Testis (tissue), 3 donors: ENCODE results near the gene ITGB4. TPM values are rescaled to one million over a fixed set of nuclear protein-coding genes. Genes with fewer than 3 reads are reported as not detected.
A peak's percentile ranks its signal among the peaks of the same experiment; 100 is the strongest.

ENCODE experiments used
- DNase-seq: peaks from one replicate; pipeline ENCODE4 v3.0.0-alpha.2; 2019
- H3K27ac ChIP-seq, 2 donors: fragments of 200-600 bp; sonication (generic); one replicate each; pipeline ENCODE4 v1.5.1; 2019
- H3K27me3 ChIP-seq: fragments of 200-600 bp; sonication (generic); one replicate; pipeline ENCODE4 v1.5.1; 2019
- H3K36me3 ChIP-seq: fragments of 200-600 bp; sonication (generic); one replicate; pipeline ENCODE4 v1.5.1; 2017; ENCODE audit warnings: low read depth; ENCODE audit errors: missing control alignments
- H3K4me1 ChIP-seq: fragments of 200-600 bp; sonication (generic); one replicate; pipeline ENCODE4 v1.5.1; 2019
- H3K4me3 ChIP-seq, 2 donors: fragments of 200-600 bp; sonication (generic); one replicate each; pipeline ENCODE4 v1.5.1; 2017 to 2019
- H3K9me3 ChIP-seq: fragments of 200-600 bp; sonication (generic); one replicate; pipeline ENCODE4 v1.5.1; 2017
- CTCF ChIP-seq, 3 experiments: fragments of 450-650 bp in 2 of 3; fragments of 200-600 bp in 1 of 3; sonication (generic) in 1 of 3; IDR thresholded peaks; one replicate each; pipeline ENCODE4 v1.5.1; 2016 to 2019; ENCODE audit warnings: antibody characterized with exemption in 3 of 3, mild to moderate bottlenecking in 2 of 3, moderate library complexity in 1 of 3
- POLR2A ChIP-seq: fragments of 450-650 bp; IDR thresholded peaks from one replicate; pipeline ENCODE4 v1.6.1; 2017; ENCODE audit warnings: antibody characterized with exemption, mild to moderate bottlenecking, moderate library complexity
- WGBS, 2 donors: methylation state at CpG; one replicate each; pipeline ENCODE4 v1.1.5; 2018; 5-methylcytosine and 5-hydroxymethylcytosine counted together
- intact Hi-C: fragments of 100-400 bp; cut with DNase I; formaldehyde crosslinking; loops from one replicate; pipeline ENCODE4 v1.15.1; 2023; ENCODE audit warnings: low total_unique reads
- polyA plus RNA-seq: library from polyadenylated mRNA; stranded (reverse); fragments of 350-450 nt; fragmentation: Illumina TruSeq; extraction: RNeasy Lipid Tissue Mini Kit (QIAGEN cat#74804); gene quantifications from one replicate; pipeline ENCODE4 v1.2.3, GENCODE V29; 2014; ENCODE audit warnings: low read depth, low replicate concordance; ENCODE audit not compliant: insufficient read depth
- total RNA-seq, 2 donors: library from RNA; depleted of rRNA; stranded (reverse); fragments of >200 nt; gene quantifications; one replicate each; pipeline ENCODE4 v1.2.3, GENCODE V29; 2016

The ITGB4 gene
- total and polyA plus RNA-seq, 3 donors from 2014 or later = 7.6 to 16.4 (median 11.6) TPM

- peak; percentile 40 for DNase-seq
- TF ChIP-seq CTCF (IDR thresholded peaks at IDR 0.05) (no peak), POLR2A (no peak)
- H3K9me3 ChIP-seq = no peaks in the 10 kb centered on the region
- intact Hi-C loops = no loop called here
- no peaks in the 10 kb centered on the region for H3K36me3 ChIP-seq
- WGBS, 2 donors = 48 to 51% methylated on average over 20 of the region's 20 CpGs
- no peaks in the 10 kb centered on the region for H3K27me3 ChIP-seq
- H3K27ac ChIP-seq = peak overlapping the region; percentile 100
- H3K4me1 ChIP-seq = peaks cover 26% of the 10 kb centered on the region
- peak overlapping the region; percentile 74 for H3K4me3 ChIP-seq
Observed at GRCh38 chr17:75783803-75784472, 62.7 kb downstream of the ITGB4 start.

GRCh38 chr17:75784473-75785015 is 63.3 kb downstream of the ITGB4 start, which contains the start of gene UNK:
UNK (plus strand) TSS chr17:75784806; CDS start chr17:75784881, 75 bp downstream.
- 0 to 1% methylated on average over 8 to 45 of the region's 45 CpGs for WGBS, 2 donors
- Histone ChIP-seq H3K27ac (peak within 1 kb of the TSS; percentile 100), H3K4me3 (peak within 1 kb of the TSS; percentile 74), H3K36me3 (no peaks in the 10 kb centered on the region), H3K4me1 (peaks cover 26% of the 10 kb centered on the region), H3K27me3 (no peaks in the 10 kb centered on the region), H3K9me3 (no peaks in the 10 kb centered on the region)
- DNase-seq = peak; percentile 98
- peak in 1 of 3 experiments; percentile 12 for TF ChIP-seq CTCF (IDR thresholded peaks at IDR 0.05)
- peak; percentile 68 for TF ChIP-seq POLR2A
- intact Hi-C loops = no loop called here

GRCh38 chr17:75785016-75785890 is 64.0 kb downstream of the ITGB4 start:
- TF ChIP-seq CTCF (IDR thresholded peaks at IDR 0.05) (peak in 1 of 3 experiments; percentile 6), POLR2A (no peak)
- WGBS, 2 donors = 3 to 4% methylated on average over 21 to 43 of the region's 43 CpGs
- H3K4me1 ChIP-seq = peaks cover 26% of the 10 kb centered on the region
- H3K36me3 ChIP-seq = no peaks in the 10 kb centered on the region
- H3K4me3 ChIP-seq = peak overlapping the region; percentile 74
- DNase-seq = peak; percentile 84
- no peaks in the 10 kb centered on the region for H3K9me3 ChIP-seq
- H3K27me3 ChIP-seq = no peaks in the 10 kb centered on the region
- peak overlapping the region; percentile 100 for H3K27ac ChIP-seq
- intact Hi-C loops = no loop called here

- intact Hi-C loops = no loop called here
- no peak overlapping the region for H3K4me3 ChIP-seq
- TF ChIP-seq POLR2A = no peak
- no peak for TF ChIP-seq CTCF (IDR thresholded peaks at IDR 0.05)
- WGBS, 2 donors = 88 to 91% methylated on average over 6 of the region's 6 CpGs
- DNase-seq = no peak
- no peaks in the 10 kb centered on the region for H3K27me3 ChIP-seq
- H3K27ac ChIP-seq = no peak overlapping the region
- H3K4me1 ChIP-seq = peaks cover 10% of the 10 kb centered on the region
- no peaks in the 10 kb centered on the region for H3K36me3 ChIP-seq
- H3K9me3 ChIP-seq = no peaks in the 10 kb centered on the region
Observed at GRCh38 chr17:75791254-75791653, 70.0 kb downstream of the ITGB4 start.
